GM12875 (cell line): Measurements from ENCODE around the gene UBE2N.
"Not testable (repeated sequence)": the region's sequence is repeated elsewhere in the genome, so short reads cannot be mapped to it uniquely, and the experiment has no call there.

Source experiments
- H3K4me3 ChIP-seq: one replicate; pipeline ENCODE4 v1.5.1; 2011; ENCODE audit warnings: low read depth, low read length, control low read depth
- TF ChIP-seq, protein P1 (sequence below): IDR thresholded peaks from 2 replicates; pipeline ENCODE4 v1.5.1; 2011; ENCODE audit warnings: low read depth, mild to moderate bottlenecking, control low read depth, inconsistent platforms, low read length, moderate library complexity, borderline replicate concordance; ENCODE audit not compliant: insufficient read depth

UBE2N gene

DNA sequence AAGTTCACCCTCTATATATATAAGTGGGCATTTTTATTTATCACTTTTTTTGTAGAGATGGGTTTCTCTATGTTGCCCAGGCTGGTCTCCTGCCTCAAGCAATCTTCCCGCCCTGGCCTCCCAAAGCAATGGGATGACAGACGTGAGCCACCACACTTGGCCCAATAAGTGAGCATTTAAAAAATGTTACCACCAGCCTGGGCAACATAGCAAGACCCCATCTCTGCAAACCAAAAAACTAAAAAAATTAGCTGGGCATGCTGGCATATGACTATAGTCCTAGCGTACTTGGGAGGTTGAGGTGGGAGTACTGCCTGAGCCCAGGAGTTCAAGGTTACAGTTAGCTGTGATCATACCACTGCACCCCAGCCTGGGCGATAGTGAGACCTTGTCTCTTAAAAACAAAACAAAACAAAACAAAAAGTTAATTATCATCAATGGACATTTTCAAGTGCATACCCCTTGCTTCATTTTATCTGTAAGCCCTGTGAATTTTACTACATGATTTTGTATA lies 23.7 kb downstream of the UBE2N start:
- no peak overlapping the region for H3K4me3 ChIP-seq
- TF ChIP-seq, protein P1, sequence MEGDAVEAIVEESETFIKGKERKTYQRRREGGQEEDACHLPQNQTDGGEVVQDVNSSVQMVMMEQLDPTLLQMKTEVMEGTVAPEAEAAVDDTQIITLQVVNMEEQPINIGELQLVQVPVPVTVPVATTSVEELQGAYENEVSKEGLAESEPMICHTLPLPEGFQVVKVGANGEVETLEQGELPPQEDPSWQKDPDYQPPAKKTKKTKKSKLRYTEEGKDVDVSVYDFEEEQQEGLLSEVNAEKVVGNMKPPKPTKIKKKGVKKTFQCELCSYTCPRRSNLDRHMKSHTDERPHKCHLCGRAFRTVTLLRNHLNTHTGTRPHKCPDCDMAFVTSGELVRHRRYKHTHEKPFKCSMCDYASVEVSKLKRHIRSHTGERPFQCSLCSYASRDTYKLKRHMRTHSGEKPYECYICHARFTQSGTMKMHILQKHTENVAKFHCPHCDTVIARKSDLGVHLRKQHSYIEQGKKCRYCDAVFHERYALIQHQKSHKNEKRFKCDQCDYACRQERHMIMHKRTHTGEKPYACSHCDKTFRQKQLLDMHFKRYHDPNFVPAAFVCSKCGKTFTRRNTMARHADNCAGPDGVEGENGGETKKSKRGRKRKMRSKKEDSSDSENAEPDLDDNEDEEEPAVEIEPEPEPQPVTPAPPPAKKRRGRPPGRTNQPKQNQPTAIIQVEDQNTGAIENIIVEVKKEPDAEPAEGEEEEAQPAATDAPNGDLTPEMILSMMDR, result no peak

DNA sequence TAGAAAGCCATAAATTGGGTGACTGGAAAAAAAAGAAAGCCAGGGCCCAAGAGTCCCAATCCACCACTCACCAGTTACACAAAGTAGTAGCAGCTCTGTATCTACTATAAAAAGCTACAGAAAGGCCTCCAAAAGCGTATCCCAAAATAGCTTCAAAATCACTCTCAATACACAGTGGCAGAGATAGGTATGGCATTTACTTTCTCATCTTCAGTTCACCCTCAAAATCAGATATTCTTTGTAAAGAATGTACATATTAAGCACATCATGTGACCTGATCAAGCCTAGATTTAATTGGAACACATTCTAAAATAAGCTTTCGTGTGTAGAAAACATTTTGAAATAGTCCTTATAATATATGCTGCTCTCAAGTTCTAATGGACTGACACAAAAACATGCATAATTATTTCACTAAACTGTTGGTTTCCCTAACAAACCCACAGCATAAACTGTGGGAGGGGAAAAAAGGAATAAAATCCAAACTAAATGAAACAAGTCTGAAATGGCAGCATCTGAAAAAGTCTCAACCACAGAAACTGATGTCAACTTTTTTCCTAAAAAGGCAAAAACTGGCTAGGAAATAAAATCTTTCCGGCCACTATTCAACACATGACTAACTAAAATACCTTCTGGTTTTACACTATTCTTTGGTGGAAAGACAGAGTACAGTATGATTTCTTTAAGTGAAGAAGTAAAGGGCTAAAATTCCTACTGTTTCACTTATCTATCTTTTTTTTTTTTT lies 25.9 kb downstream of the UBE2N start:
- TF ChIP-seq, protein P1, result no peak
- no peak overlapping the region for H3K4me3 ChIP-seq

DNA sequence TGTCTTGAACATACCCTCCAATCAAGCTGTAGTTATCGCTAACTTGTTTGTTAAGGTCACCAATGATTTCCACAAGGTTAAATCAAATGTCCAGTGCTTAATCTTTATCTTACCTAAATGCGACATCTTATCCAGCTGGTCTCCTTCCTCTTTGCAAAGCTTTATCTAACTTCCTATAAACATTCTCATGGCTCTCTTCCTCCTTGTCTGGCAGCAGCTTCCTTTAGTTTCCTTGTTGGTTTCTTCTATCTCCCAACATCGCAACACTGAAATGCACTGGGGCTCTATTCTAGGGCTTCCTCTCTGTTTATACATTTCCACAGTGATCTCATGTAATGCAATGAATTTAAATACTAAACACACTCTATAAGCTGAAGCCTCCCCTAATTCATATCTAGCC lies 28.7 kb downstream of the UBE2N start:
- TF ChIP-seq, protein P1, result no peak
- no peak overlapping the region for H3K4me3 ChIP-seq

DNA sequence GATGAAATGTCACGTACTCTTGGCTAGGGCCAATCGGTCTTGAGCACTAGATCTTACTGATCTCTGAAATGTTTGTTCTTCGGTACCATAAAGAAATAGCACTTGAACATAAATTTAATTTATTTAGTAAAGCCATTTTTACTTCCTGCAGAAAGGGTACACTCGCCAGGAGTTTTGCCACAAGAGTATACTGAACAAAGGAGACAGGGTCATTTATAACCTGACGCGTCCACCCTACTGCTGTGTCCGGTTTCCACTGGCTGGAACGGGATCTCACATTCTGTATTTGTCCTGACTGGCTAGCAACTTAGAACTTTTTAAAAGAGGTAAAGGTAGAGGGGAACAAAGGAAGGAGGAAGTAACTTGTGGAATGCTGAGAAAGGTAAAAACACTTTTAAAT lies 29.4 kb downstream of the UBE2N start:
- not testable (repeated sequence) for H3K4me3 ChIP-seq

DNA sequence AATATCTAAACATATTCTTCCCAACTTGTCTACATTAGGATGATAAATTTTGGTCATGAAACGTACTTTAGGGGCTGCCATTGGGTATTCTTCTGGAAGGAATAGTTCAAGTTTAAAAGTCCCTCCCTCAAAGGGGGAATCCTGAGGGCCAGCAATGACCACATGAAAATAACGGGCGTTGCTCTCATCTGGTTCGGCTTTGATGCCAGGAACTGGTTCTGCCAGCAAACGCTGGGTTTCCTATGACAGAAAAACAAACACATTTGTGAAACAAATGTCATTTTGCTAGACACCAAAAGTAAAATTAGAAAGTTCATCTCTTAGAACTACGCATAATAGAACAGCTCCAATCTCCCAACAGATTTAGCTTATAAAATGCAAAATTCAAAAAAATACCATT lies 30.7 kb downstream of the UBE2N start:
- not testable (repeated sequence) for H3K4me3 ChIP-seq

DNA sequence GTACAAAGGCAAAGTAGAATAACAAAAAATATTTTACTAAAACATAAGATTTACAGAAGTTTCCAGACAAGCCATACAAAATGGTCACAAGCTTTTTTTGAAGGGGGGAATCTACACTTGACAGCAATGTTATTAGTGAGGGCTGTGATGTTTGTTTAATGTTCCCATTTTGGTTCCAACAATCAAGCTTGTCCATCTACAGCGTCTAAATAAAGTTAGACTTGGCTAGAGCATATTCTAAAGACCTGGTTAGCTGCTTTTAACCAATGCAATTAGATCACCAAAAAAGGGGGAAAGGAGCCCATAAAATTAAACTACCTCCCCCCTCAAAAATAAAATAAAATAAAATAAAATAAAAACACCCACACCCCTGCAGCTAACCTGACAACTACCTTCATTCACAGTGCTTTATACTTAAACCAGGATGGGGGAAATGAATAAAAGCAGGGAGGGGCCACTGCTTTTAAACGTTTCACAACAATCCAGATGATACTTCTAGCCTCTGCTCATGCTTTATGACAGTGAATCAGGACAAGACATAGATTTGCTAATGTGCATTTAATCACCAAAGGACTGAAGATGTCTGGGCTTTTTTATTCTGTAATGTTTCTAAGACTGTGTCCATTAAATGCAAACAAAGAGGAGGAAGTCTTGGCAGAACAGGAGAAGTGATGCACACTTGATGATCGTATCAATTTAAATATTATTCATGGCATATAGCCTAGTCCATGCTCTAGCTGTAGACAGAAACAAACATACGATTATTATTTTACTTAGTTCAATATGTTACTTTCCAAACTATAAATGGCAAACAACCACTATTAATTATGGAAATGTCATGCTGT lies 32.2 kb downstream of the UBE2N start:
- H3K4me3 ChIP-seq, result not testable (repeated sequence)

DNA sequence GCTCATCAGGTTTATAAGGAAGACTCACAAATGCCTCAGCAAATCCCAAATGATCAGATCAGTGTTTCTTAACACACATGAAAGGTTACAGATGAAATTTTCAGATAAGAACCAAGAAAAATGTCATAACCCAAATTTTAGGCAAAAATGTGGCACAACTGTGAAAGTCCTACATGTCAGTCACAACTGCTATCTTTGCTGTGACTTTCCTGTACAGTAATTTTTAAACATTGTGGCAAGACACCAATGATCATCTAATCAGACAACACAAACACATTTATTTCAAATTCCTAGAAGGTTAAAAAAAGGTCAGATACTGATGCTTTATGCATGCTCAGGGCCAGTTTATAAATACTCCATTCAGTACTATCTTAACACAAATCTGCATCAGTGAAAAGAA lies 32.9 kb downstream of the UBE2N start:
- no peak overlapping the region for H3K4me3 ChIP-seq
- TF ChIP-seq, protein P1, result no peak

DNA sequence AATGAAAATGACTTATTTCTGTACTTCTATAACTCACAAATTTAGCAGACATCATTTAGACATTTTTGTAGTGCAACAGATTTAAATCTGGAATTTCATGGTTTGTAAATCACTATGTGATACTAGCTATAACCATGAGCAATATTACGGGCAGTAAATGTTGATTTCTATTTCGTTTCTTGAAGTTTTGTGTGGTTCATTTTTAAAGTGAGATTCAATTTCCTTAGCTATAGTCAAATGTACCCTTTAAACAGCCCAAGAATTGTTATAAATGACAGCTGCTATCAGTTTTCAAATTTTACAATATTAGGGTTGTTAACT lies 33.8 kb downstream of the UBE2N start:
- H3K4me3 ChIP-seq, result no peak overlapping the region
- TF ChIP-seq, protein P1, result no peak
